ENCODE data around the gene SENP3. TPM values are rescaled to one million over a fixed set of nuclear protein-coding genes. Genes with fewer than 3 reads are reported as not detected.

The SENP3 gene
- total RNA-seq = 69.1 and 70.0 TPM in 2 replicates

DNA sequence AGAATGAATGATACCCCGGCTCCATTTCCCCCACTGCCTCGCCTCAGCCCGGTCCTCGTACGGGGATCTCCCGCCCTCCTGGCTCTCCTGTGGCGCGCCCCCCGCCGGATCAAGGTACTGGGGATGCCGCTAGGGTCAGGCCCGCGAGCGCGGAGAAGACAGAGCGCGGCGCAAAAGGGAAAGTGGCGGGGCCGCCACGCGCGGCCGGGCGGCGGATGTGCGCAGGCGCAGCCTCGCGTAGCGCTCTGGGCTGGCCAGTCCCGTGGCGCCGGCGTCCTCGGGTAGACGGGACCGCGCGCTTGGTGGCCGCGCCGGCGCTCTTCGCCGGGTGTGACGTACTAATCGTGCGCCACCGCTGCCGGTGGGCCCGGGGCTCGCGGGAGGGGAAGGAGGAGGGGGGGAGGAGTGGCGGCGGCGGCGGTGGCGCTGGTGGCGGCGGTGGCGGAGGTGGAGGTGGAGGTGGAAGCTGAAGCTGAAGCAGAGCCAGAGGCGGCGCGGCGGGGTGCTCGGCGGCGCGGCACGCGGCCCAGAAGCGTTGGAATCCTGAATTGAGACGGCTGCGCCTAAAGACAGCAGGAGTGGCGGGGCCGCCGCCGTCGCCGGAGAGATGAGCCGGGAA, at the start of gene SENP3:
SENP3 (plus strand) TSS at position 331 of the 619 bp plus-strand sequence. CDS start 1,158 bp downstream, outside the sequence.

DNA sequence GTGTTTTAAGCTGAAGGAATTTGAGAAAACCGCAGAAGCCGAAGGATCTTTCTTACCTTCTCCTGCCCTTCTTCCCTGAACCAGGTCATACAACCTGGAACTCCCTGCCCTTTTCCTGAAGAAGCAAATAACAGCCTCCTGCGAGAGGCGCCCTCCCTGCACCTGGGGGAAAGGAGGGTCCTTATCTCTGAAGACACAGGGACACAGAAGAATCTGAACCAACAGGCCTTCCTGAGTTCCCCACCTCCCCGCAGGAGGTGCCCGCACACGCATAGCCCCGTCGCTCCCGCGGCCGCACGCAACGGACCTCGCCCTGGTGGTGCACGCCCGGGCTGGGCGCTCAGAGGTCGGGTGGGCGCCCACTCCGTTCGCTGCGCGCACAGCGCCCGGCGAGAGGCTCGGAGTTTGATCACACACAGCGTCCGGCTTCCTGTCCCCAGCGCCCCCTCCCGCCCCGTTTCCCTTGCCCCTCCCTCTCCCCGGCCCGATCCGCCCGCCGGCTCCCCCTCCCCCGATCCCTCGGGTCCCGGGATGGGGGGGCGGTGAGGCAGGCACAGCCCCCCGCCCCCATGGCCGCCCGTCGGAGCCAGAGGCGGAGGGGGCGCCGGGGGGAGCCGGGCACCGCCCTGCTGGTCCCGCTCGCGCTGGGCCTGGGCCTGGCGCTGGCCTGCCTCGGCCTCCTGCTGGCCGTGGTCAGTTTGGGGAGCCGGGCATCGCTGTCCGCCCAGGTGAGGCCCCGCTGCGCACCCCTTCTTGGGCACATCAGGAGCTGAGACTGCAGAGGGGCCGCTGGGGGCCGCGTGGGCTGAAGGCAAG, 12.9 kb upstream of the SENP3 start, which contains the start of gene TNFSF12:
TNFSF12 (plus strand) TSS at position 474 of the 816 bp plus-strand sequence; CDS start at position 570, 96 bp downstream.

DNA sequence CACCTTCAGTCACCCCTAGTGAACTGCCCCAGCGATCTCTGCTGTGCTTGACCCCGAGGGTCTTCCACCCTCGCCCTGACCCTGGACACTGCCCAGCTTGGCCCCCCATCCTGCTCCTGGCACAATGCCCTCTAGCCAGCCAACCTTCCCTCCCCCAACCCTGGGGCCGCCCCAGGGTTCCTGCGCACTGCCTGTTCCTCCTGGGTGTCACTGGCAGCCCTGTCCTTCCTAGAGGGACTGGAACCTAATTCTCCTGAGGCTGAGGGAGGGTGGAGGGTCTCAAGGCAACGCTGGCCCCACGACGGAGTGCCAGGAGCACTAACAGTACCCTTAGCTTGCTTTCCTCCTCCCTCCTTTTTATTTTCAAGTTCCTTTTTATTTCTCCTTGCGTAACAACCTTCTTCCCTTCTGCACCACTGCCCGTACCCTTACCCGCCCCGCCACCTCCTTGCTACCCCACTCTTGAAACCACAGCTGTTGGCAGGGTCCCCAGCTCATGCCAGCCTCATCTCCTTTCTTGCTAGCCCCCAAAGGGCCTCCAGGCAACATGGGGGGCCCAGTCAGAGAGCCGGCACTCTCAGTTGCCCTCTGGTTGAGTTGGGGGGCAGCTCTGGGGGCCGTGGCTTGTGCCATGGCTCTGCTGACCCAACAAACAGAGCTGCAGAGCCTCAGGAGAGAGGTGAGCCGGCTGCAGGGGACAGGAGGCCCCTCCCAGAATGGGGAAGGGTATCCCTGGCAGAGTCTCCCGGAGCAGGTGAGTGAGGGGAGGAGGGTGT, 3.0 kb upstream of the SENP3 start, which contains the start of gene TNFSF13:
TNFSF13 (plus strand) TSS at position 207 of the 776 bp plus-strand sequence; CDS start at position 497, 290 bp downstream.

DNA sequence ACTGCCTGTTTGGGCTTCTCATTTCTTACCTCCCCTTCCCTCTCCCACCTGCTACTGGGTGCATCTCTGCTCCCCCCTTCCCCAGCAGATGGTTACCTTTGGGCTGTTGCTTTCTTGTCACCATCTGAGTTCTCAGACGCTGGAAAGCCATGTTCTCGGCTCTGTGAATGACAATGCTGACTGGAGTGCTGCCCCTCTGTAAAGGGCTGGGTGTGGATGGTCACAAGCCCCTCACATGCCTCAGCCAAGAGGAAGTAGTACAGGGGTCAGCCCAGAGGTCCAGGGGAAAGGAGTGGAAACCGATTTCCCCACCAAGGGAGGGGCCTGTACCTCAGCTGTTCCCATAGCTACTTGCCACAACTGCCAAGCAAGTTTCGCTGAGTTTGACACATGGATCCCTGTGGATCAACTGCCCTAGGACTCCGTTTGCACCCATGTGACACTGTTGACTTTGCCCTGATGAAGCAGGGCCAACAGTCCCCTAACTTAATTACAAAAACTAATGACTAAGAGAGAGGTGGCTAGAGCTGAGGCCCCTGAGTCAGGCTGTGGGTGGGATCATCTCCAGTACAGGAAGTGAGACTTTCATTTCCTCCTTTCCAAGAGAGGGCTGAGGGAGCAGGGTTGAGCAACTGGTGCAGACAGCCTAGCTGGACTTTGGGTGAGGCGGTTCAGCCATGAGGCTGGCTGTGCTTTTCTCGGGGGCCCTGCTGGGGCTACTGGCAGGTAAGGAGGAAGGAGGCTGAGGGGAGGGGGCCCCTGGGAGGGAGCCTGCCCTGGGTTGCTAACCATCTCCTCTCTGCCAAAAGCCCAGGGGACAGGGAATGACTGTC, 17.5 kb downstream of the SENP3 start, which contains the start of gene CD68:
CD68 (plus strand) TSS at position 638 of the 833 bp plus-strand sequence; CDS start at position 678, 40 bp downstream.

DNA sequence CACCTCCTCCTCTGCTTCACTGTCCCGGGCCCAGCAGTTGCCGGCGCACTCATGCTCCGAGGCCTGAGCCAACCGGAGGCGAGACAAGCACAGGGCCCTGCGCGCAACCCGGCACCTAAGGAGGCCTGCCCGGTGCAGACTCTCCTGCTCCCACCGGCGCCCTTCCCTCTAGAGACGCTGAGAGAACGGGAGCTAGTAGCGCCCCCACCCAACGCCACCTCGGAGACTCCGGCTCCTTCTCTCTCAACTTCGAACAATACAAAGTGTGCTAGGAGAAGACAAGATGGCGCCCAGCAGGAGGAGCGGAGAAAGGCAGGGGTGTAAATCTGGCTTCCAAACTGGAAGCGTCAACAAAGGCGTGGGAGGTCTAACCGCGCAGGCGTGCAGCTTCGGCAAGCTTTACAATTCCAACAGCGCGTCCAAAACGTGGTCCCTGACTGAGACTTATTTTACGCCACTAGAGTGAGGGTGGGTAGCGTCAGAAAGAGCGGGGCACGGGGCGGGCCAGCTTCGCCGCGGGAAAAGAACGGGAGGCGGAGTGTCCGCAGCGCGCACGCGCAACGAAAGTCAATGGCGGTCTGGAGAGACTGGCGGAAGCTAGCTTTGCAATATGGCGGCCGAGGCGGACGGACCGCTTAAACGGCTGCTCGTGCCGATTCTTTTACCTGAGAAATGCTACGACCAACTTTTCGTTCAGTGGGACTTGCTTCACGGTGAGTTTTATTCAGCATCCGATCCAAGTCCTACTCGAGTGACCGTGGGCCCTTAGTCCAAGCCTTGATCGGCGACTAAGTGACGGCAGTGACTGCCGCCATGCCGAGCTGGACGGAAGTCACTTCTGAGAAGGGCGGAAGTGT, 21.8 kb downstream of the SENP3 start, which contains the start of gene MPDU1:
MPDU1 (plus strand) TSS at position 600 of the 857 bp plus-strand sequence; CDS start at position 611, 11 bp downstream.

DNA sequence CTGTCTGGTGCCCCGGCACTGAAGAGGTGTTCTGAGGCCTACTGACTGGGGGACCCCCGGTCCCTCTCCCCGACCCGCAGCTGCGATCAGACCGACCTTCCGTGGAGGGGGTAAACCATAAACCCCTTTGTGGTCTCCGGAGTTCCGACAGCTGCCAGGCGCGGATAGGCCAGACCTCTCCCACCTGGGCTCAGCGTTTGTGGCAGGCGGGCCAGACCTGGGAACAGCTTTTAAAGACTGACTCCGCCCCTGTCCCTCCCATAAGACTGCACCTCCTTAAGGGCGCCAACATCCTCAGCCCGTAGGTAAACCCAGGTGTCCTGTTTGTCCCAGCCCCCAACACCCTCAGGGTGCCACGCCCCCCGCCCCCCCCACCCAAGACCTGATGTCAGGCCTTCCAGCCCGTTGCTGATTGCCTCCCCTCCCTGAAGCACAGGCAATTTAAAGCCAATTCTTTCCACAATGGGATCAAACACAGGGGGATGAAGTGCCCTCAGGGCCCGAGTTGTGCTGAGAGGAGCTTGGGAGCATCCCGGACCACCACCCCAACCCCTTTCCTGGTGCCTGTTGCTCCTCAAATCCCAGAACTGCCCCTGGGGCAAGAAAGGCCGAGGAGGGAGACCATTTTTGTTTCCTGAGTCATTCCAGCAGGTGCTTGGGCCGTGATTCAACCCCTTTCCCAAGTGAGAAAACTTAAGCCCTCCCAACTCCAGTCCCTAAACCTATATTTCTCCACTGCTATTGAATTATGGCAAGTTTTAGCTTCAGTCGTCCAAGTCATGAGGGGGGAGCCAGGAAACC, 28.4 kb downstream of the SENP3 start, which contains the start of gene SOX15:
SOX15 (minus strand) TSS at position 204 of the 801 bp plus-strand sequence. CDS start 418 bp downstream, outside the sequence.

DNA sequence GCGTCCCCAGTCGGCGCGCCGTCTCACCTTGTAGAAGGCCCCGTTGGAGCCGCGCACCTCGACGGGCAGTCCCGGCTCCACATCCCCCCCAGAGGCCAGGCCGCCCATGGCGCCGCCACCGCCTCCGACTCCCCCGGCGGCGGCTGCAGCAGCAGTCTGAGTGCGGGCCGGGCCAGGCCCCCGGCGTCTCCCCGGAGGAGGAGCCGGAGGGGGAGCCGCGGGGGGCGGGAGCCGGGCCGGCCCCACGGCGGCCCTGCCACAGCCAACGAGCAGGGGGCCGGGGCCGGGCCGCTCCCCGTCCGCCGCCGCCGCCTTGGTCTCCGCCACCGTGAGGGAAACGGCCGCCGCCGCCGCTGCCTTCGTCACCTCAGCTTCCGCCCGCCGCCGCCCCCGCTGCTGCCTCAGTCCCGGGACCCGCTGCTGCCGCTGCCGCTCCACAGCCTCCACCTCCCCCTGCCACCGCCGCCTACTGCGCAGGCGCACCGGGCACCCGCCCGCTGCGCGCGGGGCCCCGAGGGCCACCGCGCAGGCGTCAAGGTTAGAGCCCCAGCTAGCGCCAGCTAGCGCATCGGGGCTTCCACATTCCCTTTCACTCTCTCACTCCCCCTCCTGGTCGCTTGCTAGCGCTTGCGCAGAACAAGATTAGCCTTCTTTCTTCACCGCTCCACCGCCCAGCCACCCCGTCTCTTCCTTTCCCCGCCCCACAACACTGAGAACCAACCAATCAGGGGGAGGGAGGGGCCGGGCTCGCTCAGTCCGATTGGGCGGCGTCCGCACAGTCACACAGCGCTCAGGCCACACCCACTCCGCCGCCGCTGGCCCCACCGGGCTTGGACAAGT, 52.9 kb downstream of the SENP3 start, which contains the start of gene FXR2:
FXR2 (minus strand) TSS at position 473 of the 840 bp plus-strand sequence; CDS start at position 108, 365 bp downstream.

Small RNA genes lying within 50 kb of the gene (small RNA-seq; reads per million reads assigned to genes)
- gene CD68 = not detected
- not detected for gene RF00019
- gene SNORA48 = not detected
- not detected for gene SNORD10

Other genes starting within 250 kb of the SENP3 start
- gene GPS2, start 246.6 kb upstream of the SENP3 start, total RNA-seq = 39.9 and 46.7 TPM in 2 replicates
- gene NEURL4, start 232.6 kb upstream of the SENP3 start, total RNA-seq = 14.7 and 21.7 TPM in 2 replicates
- 0.20 and 2.2 TPM in 2 replicates for gene ACAP1, start 225.4 kb upstream of the SENP3 start, total RNA-seq
- 2.6 and 4.1 TPM in 2 replicates for gene KCTD11, start 209.8 kb upstream of the SENP3 start, total RNA-seq
- gene TMEM95, start 206.8 kb upstream of the SENP3 start, total RNA-seq = not detected in 2 replicates
- 0.20 TPM in 1 of 2 replicates, not detected in the other for gene TNK1, start 180.8 kb upstream of the SENP3 start, total RNA-seq
- gene PLSCR3, start 167.4 kb upstream of the SENP3 start, total RNA-seq = 22.8 and 26.8 TPM in 2 replicates
- gene TMEM256, start 157.8 kb upstream of the SENP3 start, total RNA-seq = 103 and 132 TPM in 2 replicates
- 2.9 and 4.4 TPM in 2 replicates for gene NLGN2, start 154.1 kb upstream of the SENP3 start, total RNA-seq
- gene SPEM1, start 141.6 kb upstream of the SENP3 start, total RNA-seq = not detected in 2 replicates
- not detected in 2 replicates for gene SPEM2, start 136.3 kb upstream of the SENP3 start, total RNA-seq
- not detected in 2 replicates for gene SPEM3, start 133.1 kb upstream of the SENP3 start, total RNA-seq
- gene TMEM102, start 126.5 kb upstream of the SENP3 start, total RNA-seq = 0.98 and 1.1 TPM in 2 replicates
- under 0.01 and 0.37 TPM in 2 replicates for gene FGF11, start 122.4 kb upstream of the SENP3 start, total RNA-seq
- gene CHRNB1, start 116.9 kb upstream of the SENP3 start, total RNA-seq = 2.0 and 3.7 TPM in 2 replicates
- gene ZBTB4, start 82.3 kb upstream of the SENP3 start, total RNA-seq = 19.1 and 19.5 TPM in 2 replicates
- gene SLC35G6, start 80.5 kb upstream of the SENP3 start, total RNA-seq = not detected in 2 replicates
- gene POLR2A, start 77.6 kb upstream of the SENP3 start, total RNA-seq = 81.9 and 112 TPM in 2 replicates
- gene TNFSF12, start 12.9 kb upstream of the SENP3 start, total RNA-seq = 5.5 and 8.5 TPM in 2 replicates
- gene TNFSF13, start 3.2 kb upstream of the SENP3 start, total RNA-seq = 0.59 and 1.1 TPM in 2 replicates
- gene CD68, start 17.7 kb downstream of the SENP3 start, total RNA-seq = 39.7 and 53.0 TPM in 2 replicates
- gene MPDU1, start 21.9 kb downstream of the SENP3 start, total RNA-seq = 116 and 129 TPM in 2 replicates
- gene SOX15, start 28.2 kb downstream of the SENP3 start, total RNA-seq = 0.20 TPM in 1 of 2 replicates, not detected in the other
- gene FXR2, start 53.0 kb downstream of the SENP3 start, total RNA-seq = 27.6 and 35.8 TPM in 2 replicates
- gene SAT2, start 65.9 kb downstream of the SENP3 start, total RNA-seq = 19.2 and 20.9 TPM in 2 replicates
- gene SHBG, start 68.2 kb downstream of the SENP3 start, total RNA-seq = 0.37 and 0.39 TPM in 2 replicates
- not detected in 2 replicates for gene ATP1B2, start 89.0 kb downstream of the SENP3 start, total RNA-seq
- 30.9 and 46.9 TPM in 2 replicates for gene TP53, start 125.6 kb downstream of the SENP3 start, total RNA-seq
- 8.1 and 10.2 TPM in 2 replicates for gene WRAP53, start 126.6 kb downstream of the SENP3 start, total RNA-seq
- 0.37 and 0.59 TPM in 2 replicates for gene EFNB3, start 143.3 kb downstream of the SENP3 start, total RNA-seq
- gene DNAH2, start 155.8 kb downstream of the SENP3 start, total RNA-seq = 0.37 and 0.39 TPM in 2 replicates

Data from subcutaneous preadipocyte (primary cell).